COR-L47 (cell line): ENCODE results near the gene UBASH3B.
"Not testable (repeated sequence)": the region's sequence is repeated elsewhere in the genome, so short reads cannot be mapped to it uniquely, and the experiment has no call there.

Source experiments
- DNase-seq: peaks from one replicate; lab custom pipeline; 2025; lab: John Stamatoyannopoulos, UW

Gene UBASH3B

DNA sequence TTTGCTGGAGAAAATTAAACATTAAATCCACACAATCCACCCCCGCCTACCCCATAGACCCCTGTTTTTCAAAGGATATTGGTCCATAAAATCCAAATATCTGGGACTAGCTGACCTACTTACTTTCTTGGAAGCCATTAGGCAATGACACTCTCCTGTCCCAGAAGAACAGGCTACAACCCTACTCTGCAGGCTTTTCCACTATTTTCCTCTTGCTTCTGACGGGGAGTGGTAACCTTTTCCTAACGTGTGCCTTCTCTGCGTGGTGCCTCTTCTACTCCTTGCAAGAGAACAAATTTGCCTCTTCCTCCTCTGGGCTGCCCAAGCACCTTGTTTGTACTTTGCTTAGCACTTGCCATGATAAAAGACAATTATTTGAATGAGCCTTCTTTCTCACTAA is 51.6 kb downstream of the UBASH3B start:
- DNase-seq = no peak

DNA sequence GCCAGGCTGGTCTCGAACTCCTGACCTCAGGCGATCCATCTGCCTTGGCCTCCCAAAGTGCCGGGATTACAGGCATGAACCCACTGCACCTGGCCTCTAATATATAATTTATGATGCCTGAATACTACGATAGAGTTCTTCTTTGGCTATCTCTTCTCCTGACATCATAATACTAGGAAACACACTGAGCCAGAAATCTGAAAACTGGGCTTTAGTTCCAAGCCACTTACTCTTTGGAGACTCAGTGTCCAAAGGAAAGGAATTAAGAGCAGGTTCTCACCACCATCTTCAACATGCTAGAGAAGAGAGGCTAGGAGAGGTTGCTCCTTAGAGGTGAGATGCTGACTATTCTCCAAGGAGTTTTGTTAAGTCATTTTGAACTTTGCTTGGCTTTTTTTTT is 52.4 kb downstream of the UBASH3B start:
- DNase-seq = no peak

DNA sequence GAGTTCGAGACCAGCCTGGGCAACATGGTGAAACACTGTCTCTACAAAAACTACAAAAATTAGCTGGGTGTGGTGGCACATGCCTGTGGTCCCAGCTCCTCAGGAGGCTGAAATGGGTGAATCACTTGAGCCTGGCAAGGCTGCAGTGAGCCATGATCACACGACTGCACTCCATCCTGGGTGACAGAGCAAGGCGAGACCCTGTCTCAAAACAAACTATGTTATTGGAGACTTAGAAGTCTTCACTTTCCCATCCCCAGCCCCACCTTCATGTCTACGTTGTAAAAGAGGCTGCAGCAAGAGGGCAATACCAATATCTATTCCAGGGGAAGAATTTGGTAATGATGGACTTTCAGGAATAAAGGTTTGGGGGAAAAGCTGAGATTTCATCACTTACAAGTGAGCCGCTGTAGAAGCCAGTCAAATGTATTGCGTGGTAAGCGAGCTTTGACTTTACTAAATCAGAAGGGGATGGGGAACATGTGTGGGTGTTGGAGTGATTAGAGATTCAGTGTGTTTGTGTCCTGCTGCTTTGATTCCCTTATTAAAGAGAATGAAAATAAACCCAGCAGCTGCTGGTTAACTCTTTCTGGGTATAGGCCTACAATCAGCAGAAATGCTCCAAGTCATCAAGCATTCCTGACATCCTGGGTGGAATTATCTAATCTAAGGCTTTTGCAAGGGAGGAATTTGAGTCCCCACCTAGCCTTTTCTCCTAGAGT is 53.7 kb downstream of the UBASH3B start:
- DNase-seq = no peak

DNA sequence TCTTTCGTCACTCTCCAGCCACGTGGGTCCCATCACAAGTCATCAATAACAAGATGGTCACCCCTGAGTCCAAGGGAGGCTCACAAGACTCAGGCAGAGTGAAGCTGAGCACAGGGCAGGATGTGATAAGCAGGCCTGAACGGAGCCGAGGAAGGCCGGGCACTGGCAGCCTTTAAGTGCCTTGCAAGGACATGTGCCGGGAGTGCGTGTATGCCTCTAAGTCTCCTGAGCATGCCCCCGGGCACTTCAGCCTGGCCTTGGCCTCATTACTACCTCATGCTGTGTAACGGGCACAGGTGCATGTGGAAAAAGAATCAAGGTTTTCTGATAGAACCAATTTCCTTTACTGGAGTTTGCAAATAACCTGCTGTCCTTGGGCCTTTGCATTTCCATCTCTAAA is 55.8 kb downstream of the UBASH3B start:
- no peak for DNase-seq

DNA sequence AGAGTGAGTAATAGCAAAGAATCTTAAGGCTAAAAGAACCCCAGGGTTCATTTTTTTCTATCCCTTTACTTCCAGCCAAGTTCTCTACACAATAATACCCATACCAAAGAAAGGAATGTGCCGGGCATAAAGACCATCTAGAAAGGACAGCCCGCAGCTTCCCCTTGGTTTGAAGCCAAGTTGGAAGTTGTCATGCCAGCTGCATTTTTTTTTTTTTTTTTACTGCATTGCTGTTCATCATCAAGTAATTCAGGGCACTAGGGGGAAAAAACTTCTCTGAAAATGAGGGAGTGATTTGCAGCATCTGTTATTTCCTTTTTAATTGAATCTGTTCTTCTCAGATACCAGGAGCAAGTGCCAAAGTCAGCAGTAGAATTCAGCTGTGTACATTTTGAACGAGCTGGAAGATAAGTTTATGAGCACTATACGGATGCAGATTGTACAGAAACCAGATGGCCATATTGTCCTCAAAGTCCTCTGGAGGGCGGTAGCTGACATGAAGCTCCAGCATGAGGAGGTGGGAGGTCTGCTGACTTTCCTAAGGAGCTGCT is 56.4 kb downstream of the UBASH3B start:
- peak; percentile 12 for DNase-seq

DNA sequence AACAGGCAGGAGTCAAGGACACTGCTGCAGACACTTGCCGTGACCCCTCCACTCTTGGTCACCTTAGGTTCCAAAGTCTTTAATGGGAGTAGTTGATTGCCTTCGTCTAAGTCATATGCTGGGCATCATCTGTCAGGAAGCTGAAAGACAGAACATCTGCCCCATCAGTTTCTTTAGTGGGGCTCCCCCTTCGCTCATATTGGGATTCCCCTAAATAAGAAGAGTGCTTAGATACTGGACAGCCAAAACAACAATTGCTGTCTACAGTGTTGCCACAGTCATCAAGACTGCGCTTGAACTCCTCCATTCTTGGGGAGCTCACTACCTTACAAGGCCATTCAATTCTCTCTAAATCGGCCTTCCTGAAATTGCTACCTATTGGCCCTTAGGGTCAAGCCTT is 58.5 kb downstream of the UBASH3B start:
- no peak for DNase-seq

DNA sequence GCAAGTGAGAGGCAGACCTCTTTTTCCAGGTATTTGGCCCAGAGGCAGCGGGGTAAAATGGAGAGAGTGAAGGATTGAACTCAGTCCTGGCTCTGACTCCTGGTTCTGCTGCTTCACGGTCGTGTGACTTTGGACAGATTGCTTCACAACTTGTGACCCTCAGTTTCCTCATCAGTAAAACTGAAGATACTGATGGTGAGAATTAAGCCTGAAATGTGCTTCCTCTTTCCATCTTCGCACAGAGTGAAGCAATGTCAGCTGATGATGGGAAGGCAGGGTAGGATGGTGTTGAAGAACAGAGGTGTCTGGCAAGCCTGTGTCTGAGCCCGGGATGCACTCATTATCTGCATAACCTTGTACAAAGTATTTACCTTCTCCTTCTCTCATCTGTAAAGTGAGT is 59.0 kb downstream of the UBASH3B start:
- DNase-seq = no peak

DNA sequence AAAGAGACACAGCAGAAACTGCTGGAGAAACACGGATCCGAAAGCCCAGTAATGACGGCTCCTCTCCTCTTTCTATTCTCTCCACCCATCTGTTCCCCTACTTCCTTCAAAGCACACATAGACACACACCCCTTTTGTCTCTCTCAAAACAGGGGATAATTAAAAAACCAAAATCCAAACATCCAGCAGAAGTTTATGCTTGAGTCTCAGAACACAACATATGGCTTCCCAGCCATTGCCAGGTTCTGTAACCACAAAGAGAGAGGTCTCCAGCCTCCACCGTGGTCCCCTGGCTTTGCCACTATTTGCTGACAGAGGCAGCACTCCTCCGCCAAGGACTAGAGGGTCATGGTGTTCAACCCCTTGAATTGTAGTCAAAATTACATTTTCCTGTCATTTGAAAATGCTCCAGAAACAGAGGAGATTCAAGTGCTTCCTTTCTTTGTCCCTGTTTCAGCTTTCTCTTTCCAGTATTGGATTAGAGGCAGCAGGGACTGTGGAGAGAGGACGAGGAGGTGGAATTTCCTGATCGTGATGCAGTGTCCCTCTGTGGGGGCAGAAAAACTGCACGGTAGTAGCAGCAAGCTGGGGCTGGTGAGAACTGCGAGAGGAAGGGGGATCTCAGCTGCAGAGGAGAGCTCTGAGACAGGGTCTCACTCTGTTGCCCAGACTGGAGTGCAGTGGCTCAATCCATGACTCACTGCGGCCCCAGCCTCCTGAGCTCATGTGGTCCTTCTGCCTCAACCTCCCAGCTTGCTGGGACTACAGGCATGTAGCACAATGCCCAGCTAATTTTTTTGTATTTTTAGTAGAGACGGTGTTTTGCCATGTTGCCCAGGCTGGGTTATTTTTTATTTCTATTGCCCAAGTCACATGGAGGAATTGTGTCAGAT is 60.3 kb downstream of the UBASH3B start:
- no peak for DNase-seq

DNA sequence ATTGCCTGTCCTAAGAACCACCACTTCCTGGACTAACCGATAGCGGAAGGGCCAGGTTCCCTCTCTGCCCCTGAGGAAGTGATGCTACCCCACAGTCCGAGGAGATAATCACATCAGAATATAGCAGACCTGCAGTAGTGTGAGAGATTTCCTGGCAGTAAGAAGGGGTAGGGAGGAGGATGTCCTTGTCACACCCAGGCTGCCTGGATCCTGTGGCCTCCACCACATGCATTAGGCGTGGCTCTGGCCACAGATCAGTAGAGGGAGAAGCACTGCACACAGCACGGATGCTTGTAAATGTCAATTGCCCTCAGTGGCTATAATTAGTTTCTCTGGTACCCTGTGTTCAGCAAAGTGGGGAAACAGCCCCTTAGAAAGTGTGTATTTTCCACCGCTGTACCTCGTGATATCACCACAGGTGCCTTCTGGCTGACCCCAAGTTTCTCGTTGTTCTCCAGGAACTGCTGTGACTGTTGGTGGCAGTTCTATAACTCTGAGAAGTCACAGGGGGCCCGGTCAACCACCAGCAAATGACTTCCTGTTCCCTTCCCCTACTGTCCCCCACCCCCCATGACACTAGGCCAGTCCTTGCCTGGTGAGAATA is 61.8 kb downstream of the UBASH3B start:
- DNase-seq = no peak

DNA sequence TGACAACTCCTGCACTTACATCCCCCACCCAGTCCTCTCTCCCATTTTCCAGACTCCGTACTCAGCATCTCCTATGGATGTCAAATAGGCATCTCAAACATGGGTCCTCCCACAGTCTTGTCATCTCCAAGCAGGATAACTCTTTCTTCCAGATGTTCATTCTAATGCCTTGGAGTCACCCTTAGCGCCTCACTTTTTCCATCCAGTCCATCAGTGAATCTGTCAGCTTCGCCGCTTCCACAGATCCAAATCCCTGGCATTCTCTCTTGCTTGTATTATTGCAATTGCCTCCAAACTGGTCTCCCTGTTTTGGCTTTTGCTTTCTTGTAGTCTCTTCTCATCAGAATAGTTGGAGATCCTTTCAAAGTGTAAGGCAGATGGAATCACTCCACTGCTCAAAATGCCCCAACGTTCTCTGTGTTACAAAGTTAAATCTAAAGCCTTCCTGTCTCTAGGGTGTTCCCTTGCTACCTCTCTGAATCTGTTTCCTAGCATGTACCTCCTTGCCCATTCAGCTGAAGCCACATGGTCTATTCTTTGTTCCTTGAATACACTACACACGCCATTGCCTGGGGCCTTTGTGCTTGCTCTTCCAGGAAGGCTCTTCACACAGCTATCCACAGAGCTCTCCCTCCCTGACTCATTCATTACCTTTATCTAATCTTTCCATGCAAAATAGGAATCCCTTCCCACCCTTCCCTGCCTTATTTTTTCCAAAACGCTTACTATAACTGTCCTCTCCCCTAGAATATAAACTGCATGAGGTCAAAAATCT is 64.8 kb downstream of the UBASH3B start:
- no peak for DNase-seq

DNA sequence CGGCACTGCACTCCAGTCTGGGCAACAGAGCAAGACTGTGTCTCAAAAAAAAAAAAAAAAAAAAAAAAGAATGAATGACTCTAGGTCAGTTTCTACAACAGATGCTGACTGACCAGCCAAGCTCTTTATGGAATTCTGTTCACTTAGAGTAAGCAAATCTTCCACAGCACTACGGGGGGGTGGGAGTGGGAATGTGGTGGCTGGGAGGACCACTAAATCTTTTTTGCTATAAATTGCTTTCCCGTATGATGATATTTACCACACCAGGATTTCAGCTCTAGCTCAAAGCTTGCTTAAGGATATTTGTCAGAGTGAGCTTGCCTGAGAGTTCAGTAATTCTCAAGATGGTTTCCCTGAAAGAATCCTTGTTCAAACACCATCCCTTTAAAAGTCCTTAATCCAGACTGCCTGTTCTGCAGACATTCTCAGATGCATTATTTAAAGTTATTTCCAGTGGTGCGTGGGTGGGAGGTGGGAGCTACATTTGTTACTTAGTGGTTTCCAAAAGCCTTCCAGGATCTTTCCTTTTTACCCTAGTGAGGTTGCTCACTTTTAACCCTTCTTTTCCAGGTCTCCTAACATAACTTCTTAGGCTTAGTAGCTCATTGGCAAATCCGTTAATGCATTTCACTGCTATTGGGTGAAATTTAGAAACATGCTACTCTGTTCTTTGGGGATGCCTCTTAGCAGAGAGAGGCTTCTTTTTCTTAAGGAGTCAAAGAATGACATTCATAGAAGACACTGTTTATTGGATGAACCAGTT is 65.9 kb downstream of the UBASH3B start:
- DNase-seq = no peak

DNA sequence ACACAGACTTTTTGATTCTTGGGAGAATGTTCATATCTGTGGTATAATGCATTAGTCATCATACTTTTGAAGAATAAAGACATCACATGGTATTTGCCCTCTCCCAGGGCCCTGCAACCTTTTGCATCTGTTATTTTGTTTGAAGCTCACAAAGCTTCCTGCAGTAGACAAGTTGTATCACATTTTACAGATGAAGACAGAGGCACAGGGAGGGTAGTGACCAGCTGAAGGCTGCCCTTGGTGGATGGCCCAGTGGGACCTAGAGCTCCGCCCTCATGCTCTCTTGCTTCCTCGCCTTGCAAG is 66.4 kb downstream of the UBASH3B start:
- DNase-seq = no peak

DNA sequence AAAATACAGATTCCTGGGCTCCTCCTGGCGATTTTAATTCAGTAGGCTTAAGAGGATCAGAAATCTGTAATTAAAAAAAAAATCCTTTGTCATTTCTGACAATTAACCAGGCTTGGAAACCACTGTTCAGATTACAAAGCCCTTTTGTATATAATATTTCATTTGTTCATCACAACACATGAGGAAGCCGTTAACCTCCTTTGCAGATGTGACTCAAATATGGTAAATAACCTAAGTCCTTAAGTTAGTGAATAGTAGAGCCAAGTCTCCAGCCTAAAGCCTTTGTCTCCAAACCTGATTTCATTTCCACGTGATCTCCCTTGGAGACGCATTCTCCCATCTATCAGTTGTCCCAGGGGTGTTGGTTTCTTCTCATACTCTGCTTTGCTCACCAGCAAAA is 67.6 kb downstream of the UBASH3B start:
- no peak for DNase-seq

DNA sequence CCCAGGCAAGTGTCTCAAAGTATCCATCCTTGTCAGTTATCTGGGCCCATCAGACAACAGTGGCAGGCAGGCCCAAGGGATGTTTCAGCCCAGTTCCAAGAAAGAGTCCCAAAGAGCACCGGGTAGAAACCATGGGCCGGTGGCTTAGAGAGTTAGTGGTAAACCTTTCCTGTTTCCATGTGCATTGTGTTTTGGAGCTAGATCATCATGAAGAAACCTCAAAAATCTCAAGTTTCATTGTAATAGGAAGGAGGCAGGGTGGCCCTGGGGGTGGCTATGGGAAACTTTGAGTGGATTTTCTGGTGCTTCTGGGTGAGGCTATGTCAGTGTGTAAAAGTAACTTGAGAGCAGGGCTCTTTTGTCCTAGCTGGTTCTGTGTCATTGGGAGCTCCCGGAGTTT is 68.1 kb downstream of the UBASH3B start:
- DNase-seq = no peak

DNA sequence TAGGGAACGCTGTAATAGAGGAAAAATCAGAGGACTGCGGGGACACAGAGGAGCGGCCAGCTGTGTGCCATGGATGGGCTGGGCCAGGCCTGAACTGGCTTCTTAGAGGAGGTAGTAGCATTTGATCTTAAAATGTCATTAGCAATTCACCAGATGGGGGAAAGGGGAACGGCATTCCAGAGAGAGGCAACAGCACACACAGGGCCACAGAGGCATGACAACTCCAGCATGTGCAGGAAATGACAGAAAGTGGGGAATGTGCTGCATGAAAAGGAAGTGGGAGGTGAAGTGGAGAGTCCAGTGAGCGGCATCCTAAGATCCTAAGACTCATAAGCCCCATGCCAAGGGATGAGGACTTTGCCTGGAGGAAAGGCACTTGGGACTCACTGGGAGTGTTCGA is 69.0 kb downstream of the UBASH3B start:
- DNase-seq = no peak

DNA sequence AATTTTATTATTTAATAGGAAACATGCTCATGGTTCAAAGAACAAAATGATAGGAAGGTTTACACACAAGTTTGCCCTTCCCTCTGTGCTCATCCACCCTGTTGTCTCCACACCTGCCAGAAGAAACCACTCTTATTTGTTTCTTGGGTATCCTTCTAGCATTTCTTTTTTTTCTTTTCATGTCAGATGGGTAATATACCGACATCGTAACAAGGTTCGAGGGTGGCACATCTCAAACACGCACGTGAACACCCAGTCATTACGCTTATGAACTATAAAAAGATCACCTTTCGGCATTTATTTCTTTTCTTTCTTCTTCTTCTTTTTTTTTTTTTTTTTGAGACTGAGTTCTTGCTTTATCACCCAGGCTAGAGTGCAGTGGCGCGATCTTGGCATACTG is 70.5 kb downstream of the UBASH3B start:
- no peak for DNase-seq

DNA sequence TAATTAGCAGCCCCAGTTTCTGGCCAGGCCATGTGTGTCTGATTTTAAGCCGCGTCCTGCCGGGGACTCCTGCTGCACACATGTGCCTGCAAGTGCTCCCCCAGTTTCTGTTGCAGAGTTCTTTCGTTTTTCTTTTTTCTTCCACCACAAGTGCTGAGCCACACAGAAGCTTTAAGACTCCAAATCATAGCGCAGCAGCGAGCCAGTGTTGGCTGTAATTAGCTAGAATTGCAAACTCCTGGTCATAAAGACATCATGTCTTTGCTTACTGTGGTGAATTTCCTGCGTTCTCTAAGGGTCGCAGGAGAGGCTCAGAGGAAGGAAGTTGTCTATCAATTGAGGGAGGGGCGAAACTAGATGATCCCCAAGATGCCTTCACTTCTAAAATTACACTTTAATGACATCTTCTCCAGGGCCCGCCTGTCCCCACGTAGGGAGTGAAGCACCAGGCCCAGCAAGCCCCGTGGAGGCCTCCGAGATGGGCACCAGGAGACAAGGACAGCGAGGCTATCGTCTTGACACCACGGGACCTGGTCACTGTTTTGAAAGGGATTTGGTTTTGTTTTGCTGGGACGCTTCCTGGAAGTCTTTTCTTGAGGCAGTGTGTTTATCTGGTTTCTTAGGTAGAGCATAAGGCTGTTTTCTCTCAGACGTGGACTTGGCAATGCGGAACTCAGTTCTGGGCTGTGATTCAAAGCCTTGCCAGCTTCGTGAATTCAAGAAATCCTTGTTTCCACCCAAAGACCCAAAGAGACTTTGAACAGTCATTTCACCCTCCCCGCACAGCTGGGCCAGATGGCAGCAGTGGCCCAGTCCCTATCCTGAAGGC is 71.8 kb downstream of the UBASH3B start:
- no peak for DNase-seq

DNA sequence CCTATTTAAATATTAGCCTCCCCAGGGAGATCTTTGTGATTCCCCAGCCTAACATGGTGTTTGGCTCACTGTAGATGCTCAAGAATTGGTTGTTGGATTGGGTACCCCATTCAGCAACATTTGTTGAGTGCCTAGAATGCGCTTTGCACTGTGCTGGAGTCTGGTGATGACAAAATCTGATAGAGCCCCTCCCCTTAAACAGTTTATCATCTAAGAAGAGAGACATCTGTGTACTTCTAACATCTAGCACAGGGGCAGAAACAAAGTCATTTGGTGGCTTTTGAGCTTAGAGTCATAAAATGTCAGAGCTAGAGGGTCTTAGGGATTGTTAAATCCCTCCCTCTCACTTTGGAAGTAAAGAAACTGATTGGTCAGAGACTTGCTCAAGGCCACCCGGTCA is 73.0 kb downstream of the UBASH3B start:
- DNase-seq = no peak

DNA sequence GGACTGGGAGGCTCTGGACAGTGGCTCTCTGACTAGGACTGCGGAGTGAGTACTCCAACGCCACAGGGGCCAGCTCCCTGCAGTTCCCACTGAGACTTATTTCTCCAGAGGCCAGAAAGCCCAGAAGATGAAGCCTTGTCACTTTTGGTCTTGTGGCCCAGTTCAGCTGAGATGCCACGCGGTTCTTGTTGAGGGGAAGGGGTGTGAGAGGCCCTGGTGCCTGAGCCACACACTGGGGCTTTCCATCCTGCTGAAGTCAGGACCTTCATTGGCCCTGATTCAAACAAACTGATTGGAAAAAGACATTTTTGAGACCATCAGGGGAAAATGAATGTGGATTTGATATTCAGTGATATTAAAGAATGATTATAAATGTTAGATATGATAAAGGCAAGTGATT is 73.6 kb downstream of the UBASH3B start:
- no peak for DNase-seq

DNA sequence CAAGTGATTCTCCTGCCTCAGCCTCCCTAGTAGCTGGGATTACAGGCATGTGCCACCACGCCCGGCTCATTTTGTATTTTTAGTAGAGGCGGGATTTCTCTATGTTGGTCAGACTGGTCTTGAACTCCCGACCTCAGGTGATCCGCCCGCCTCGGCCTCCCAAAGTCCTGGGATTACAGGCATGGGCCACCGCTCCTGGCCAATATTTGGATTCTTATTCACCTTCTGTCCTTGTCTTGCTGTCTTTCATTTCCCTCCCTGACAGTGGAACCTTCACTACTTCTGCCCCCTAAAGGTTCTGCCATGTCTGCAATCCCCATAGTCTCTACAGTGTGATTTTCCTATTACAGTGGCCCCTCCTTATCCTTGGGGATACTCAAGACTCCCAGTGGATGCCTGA is 75.2 kb downstream of the UBASH3B start:
- DNase-seq = not testable (repeated sequence)

DNA sequence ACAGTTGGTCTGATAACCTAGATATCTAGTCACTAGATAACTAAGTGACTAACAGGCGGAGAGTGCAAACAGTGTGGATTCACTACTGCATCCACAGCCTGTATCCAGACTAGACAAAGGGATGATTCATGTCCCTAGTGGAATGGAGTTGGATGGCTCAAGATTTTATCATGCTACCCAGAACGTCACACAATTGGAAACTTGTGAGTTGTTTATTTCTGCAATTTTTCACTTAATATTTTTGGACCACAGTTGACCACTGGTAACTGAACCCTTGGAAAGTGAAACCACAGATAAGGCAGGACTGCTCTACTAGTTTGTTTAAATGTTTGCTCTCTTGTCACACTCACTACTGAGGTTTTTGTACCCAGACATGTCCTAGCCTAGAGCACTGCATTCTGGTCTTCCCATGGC is 76.0 kb downstream of the UBASH3B start:
- DNase-seq = no peak
